ENCODE results near the gene MCCD1.

Gene MCCD1

GRCh38 chr6:31513456-31514165, 15.2 kb upstream of the MCCD1 start:
- DNase-seq = no peak

DNA sequence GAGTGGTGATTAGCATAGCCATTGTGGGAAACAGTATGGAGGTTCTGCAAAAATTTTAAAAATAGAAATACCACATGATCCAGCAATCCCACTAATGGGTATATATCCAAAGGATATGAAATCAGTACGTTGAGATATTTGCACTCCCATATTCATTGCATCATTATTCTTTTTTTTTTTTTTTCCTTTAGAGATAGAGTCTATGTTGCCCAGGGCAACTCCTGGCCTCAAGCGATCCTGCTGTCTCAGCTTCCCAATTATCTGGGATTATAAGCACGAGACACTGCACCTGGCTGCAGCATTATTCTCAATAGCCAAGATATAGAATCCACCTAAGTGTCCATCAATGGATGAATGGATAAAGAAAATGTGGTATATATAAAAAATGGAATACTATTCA, 6.9 kb upstream of the MCCD1 start:
- no peak for DNase-seq

DNA sequence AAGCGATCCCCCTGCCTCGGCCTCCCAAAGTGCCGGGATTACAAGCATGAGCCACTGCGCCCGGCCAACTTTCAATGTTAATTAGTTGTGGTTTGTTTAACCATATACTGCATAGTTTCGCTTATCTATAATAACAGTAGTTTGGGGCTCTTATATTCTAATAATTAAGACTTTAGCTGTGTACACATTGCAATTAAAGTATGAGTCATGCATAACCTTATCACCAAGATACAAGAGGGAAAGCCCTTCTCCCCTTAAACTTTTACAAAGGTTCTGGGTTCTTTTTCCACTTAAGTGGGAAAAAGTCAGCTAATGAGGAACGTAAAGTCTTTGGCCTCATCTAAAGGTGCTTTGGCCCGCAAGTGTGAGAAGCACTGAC, 3.2 kb upstream of the MCCD1 start:
- DNase-seq = no peak

DNA sequence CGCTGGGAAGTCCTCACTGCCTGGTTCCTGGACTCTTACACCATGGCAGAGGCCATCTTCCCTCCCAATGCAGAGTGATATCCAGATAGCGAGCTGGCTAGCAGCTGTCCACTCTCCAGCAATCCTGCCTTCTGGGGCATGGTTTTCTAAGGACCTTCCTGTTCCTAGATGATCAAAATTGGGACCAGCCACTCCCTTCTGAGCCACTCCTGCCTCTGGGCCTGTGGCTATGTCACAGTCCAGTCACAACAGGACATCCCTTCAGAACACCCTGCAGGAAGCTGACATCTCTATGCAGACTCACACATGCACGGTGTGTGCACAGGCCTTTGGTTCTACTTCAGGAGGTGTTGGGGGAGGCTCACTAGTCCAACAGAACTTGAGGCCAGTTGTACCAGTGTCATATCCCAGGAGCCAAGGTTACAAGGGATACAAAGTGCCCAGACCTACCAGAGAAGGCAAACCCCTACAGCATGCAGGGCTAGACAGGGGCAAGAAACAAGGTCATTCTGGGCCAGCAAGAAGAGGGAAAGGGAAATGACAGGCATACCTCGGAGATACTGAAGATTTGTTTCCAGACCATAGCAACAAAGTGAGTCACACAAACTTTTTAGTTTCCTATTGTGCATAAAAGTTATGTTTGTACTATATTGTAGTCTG, 2.7 kb upstream of the MCCD1 start:
- no peak for DNase-seq

GRCh38 chr6:31528307-31528777, 420 bp upstream of the MCCD1 start:
- DNase-seq = no peak

- no peak for DNase-seq
These were observed 778 bp downstream of the MCCD1 start for GRCh38 chr6:31529329-31530150.

DNA sequence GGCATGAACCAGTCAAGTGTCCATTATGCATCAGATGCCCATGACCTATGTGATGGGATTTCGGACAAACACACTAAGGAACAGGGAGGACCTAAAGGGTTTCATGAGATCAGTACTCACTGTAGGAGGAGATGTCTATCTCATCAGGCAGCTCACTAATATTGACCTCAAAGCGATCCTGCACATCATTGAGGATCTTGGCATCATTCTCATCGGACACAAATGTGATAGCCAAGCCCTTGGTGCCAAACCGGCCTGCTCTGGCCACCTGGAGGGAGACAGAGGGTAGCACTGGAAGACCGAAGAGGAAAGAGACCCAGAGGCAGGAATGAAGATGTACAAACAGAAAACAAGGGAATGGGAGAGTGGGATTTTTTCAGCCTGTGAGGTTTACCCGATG, 1.9 kb downstream of the MCCD1 start:
- no peak for DNase-seq

DNA sequence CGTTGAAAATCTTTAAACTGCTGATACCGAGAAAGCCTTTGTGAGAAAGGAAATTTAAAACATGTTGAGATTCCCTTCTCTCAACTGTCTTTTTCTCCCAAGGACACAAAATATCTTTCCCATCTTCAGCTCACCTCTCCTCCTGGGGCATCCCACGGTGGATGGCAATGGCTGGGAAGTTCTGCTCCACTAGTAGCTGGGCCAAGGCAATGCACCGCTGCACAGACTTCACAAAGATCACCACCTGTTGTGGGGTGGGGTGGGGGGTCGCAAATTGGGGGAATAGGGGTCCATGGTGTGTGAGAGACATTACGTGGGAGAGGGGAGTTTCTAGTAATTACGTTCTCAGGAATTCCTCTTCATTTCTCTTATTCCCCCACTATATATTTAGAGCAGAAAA, 2.4 kb downstream of the MCCD1 start:
- no peak for DNase-seq

DNA sequence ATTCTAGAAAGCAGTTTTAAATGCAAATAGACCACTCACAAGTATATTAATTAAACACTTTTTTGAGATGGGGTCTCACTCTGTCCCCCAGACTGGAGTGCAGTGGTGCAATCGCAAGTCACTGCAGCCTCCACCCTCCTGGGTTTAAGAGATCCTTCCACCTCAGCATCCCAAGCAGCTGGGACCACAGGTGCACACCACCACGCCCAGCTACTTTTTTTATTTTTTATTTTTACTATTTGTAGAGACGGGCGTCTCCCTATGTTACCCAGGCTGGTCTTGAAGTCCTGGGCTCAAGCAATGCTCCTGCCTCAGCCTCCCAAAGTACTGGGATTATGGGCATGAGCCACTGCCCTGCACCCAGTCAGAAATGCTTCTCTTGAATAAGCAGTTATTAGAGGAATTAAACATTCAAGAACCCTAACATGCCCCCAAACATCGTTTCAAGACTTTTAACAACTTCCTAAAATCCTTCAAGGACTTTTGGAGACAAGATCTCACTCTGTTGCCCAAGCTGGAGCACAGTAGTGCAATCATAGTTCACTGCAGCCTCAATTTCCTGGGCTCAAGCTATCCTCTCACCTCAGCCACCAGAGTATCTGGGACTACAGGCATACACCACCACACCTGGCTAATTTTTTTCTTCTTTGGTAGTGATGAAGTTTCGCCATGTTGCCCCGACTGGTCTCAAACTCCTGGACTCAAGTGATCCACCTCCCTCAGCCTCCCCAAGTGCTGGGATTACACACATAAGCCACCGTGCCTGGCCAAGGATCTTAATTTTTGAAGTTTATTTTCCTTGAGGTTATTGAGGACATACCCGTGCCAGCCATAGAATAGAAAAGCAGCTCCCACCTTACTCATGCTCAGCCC, 3.2 kb downstream of the MCCD1 start:
- DNase-seq = no peak

GRCh38 chr6:31532644-31533454, 4.1 kb downstream of the MCCD1 start:
- DNase-seq = no peak

- DNase-seq = no peak
These were observed 4.7 kb downstream of the MCCD1 start for GRCh38 chr6:31533455-31533841.

DNA sequence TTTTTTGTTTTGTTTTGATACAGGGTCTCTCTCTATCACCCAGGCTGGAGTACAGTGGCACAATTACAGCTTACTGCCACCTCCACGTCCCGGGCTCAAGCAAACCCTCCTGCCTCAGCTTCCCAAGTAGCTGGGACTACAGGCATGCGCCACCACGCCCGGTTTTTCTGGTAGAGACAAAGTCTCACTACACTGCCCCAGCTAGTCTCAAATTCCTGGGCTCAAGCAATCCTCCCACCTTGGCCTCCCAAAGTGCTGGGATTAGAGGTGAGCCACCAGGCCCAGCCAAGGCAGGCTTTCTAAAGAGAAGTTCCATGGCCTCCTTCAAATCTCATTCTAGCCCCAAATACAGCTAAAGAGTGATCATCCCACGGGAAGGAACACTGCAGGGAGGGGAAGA, 5.2 kb downstream of the MCCD1 start:
- no peak for DNase-seq

- DNase-seq = no peak
These were observed 5.8 kb downstream of the MCCD1 start for GRCh38 chr6:31534521-31535040.

DNA sequence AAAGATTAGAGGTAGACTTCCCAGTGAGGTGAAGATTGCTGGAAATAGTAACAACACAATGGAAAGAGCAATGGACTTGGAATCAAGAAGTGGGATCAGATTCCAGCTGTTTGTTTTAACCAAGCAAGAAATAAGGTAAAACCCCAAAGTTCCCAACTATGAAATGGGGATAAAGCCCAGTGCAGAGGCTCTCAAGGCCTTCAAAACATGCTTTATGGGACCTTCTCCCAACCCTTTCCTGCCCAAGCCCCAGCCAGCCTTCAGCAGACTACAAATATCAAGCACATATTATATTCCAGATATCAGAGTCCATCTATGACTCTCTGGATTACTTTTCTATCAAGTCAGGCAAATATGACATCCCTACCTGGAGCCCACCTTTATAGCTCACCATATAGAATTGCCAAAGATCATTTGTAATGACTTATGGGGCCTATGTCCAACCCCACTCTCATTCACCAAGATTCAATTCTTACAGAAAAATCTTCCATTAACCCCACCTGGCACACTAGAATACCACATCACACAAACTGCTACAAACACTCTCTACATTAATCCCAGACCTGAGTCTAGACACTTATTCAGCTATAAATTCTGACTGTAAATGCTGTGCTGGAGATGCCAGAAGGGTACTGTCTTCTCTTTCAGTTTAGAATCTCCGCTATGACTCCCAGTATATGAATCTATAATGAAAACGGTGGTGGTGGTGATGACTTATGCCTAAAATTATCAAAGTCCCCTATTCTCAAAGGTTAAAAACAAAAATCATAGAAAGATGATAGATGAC, 7.0 kb downstream of the MCCD1 start:
- DNase-seq = no peak

DNA sequence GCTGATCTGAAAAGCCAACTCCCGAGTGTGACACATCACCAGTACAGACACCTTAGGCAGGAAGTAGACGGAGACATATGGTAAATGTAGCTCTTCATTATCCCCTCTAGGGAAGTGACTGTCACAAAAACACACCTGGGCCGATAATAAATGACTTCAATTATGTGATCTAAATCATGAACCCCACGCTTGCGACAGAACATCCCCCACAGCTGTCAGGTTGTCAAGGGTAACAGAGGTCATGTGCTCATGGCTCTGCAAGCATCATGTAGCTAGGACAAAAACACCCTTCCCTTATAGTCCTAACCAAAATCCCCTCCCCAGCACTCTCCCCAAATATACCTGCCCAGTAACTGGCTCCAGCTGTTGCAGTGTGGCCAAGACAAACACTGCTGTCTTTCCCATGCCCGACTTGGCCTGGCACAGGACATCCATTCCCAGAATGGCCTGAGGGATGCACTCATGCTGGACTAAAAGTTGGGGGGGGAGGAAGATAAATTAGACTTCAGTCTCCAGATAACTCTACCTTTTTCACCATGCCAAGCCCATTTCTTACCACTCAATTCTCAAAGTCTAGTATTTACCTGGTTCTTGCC, 10.1 kb downstream of the MCCD1 start:
- DNase-seq = no peak

- no peak for DNase-seq
These were observed 11.9 kb downstream of the MCCD1 start for GRCh38 chr6:31540640-31541039.

GRCh38 chr6:31541059-31541657, 12.4 kb downstream of the MCCD1 start:
- peak; percentile 68 for DNase-seq

DNA sequence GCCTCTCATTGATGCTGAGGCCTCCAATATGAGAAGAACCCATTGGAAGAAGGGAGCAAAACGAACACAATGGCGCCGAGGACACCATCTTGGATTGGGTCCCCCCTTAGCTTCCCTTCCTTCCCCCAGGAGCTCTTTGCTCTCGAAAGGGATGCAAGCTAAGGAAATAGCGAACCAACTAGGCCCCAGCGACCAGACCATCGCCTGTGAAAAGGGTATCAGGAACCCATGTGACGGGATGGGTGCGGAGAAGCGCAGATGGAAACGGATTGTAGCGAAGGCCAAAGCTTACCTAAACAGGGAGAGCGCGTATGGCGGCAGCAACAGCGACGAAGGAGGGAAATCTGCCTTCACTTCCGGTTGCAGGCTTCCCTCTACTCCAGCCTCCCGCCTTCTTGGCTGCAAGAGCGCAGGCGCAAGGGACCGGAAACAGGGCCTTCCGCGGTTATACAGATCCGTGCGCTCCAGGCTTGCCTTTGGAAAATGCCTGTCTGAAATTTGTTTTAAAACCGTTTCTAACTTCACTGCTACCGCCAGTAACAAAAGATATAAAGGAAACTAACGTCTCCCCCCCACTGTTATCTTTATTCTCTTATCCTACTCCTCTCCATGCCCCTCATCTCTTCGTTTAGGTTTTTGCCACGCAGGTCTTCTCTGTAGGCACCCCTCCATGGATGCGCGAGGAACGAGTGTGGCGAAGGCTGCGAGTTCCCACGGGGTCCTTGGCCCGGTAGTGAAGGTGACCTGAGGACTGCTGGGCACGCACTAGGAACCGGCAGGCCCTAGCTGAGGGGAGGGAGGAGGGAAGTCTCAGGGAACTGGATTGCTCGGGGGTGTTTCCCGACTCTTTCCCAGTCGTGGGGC, 13.1 kb downstream of the MCCD1 start, which contains the start of gene DDX39B:
TSS of gene DDX39B (minus strand) at position 346 of the 864 bp plus-strand sequence. CDS start 1,471 bp downstream, outside the sequence.
- peak; percentile 98 for DNase-seq

GRCh38 chr6:31543639-31544038, 14.9 kb downstream of the MCCD1 start:
- no peak for DNase-seq
